ENCODE data around the gene GPT2.

- no peak for TF ChIP-seq CTCF (IDR thresholded peaks at IDR 0.05)
- no peak for TF ChIP-seq EZH2 (IDR thresholded peaks at IDR 0.05)
- TF ChIP-seq EZH2phosphoT487 (IDR thresholded peaks at IDR 0.05) = no peak
Observed at GRCh38 chr16:46885960-46886763, 2.0 kb downstream of the GPT2 start.

Data from neural progenitor cell (in vitro differentiated cells).